HFFc6 (cell line): ENCODE measurements around the gene TNFSF4. TPM values are rescaled to one million over a fixed set of nuclear protein-coding genes. Genes with fewer than 3 reads are reported as not detected.

ENCODE experiments used
- DNase-seq: peaks from one replicate; pipeline ENCODE4 v3.0.0-alpha.2; 2018
- H3K27ac Mint-ChIP-seq: 2 replicates; pipeline ENCODE4 v1.8.0; 2020; ENCODE audit warnings: mild to moderate bottlenecking, mixed read lengths
- H3K27me3 Mint-ChIP-seq: 2 replicates; pipeline ENCODE4 v1.8.0; 2021; ENCODE audit warnings: mild to moderate bottlenecking, moderate library complexity, mixed read lengths; ENCODE audit not compliant: insufficient read depth
- H3K36me3 Mint-ChIP-seq: 2 replicates; pipeline ENCODE4 v1.8.0; 2021; ENCODE audit warnings: low read depth, mixed read lengths
- H3K4me1 Mint-ChIP-seq: 2 replicates; pipeline ENCODE4 v1.8.0; 2020; ENCODE audit warnings: low read depth, mixed read lengths
- H3K4me3 Mint-ChIP-seq: 2 replicates; pipeline ENCODE4 v1.8.0; 2020; ENCODE audit warnings: mild to moderate bottlenecking, moderate library complexity, mixed read lengths
- H3K9me3 Mint-ChIP-seq: 2 replicates; pipeline ENCODE4 v1.8.0; 2020; ENCODE audit warnings: mild to moderate bottlenecking, mixed read lengths
- total RNA-seq, 6 experiments: library from RNA; stranded (reverse); fragmentation: NEBNext Ultra II Directional; extraction: Animal tissue kit (Norgen Biotek cat#: 25700); gene quantifications; 2 replicates in 1 of 6; 3 replicates in 5 of 6; pipeline ENCODE4 v1.2.3, GENCODE V29; 2021
- TF ChIP-seq, protein P1 (sequence below): fragments of 200-600 bp; sonication (generic); IDR thresholded peaks from 2 replicates; pipeline ENCODE4 v1.5.0; 2021; ENCODE audit warnings: antibody characterized with exemption, mild to moderate bottlenecking

TNFSF4 gene
- total RNA-seq, 6 experiments from 2014 or later = 0.68 to 2.0 (median 0.74) TPM

- Mint-ChIP-seq H3K27me3 (peaks cover 2% of the 10 kb centered on the region; the same call in 1 of the 2 replicates), H3K36me3 (0 out of 2 replicates have a peak, but pooled peaks cover 14% of the 10 kb centered on the region), H3K4me3 (no peak overlapping the region), H3K4me1 (peaks cover 59% of the 10 kb centered on the region), H3K27ac (peak overlapping the region; percentile 58), H3K9me3 (no peaks in the 10 kb centered on the region; the same call in 1 of the 2 replicates)
- peak; percentile 70 for DNase-seq
- TF ChIP-seq, protein P1, sequence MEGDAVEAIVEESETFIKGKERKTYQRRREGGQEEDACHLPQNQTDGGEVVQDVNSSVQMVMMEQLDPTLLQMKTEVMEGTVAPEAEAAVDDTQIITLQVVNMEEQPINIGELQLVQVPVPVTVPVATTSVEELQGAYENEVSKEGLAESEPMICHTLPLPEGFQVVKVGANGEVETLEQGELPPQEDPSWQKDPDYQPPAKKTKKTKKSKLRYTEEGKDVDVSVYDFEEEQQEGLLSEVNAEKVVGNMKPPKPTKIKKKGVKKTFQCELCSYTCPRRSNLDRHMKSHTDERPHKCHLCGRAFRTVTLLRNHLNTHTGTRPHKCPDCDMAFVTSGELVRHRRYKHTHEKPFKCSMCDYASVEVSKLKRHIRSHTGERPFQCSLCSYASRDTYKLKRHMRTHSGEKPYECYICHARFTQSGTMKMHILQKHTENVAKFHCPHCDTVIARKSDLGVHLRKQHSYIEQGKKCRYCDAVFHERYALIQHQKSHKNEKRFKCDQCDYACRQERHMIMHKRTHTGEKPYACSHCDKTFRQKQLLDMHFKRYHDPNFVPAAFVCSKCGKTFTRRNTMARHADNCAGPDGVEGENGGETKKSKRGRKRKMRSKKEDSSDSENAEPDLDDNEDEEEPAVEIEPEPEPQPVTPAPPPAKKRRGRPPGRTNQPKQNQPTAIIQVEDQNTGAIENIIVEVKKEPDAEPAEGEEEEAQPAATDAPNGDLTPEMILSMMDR = peak; percentile 87
Observed at GRCh38 chr1:173202424-173203145, 4.5 kb downstream of the TNFSF4 start.

DNA sequence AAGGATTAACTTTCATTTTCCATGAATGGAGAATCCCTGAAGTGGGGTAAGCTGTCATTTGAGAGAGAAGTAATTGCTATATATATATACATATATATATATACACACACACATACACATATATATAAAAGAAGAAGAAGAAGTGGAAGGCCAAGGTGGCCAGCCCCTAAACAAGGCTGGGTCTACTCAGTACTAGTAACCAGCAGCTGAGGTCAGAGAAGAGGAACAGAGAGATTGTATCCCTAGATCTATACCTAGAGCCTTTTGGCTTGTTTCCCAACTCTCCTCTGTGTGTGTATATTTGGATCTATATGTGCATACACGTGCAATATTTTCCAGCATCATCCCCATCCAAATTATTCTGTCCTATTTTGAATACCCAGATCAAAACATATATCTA is 5.2 kb downstream of the TNFSF4 start:
- Mint-ChIP-seq H3K27ac (peak overlapping the region; percentile 58; the same call in 1 of the 2 replicates), H3K4me3 (no peak overlapping the region), H3K36me3 (0 out of 2 replicates have a peak, but pooled peaks cover 17% of the 10 kb centered on the region), H3K27me3 (peaks cover under 1% of the 10 kb centered on the region; the same call in 1 of the 2 replicates), H3K4me1 (peaks cover 53% of the 10 kb centered on the region), H3K9me3 (no peaks in the 10 kb centered on the region; the same call in 1 of the 2 replicates)
- TF ChIP-seq, protein P1 = no peak
- DNase-seq = no peak

DNA sequence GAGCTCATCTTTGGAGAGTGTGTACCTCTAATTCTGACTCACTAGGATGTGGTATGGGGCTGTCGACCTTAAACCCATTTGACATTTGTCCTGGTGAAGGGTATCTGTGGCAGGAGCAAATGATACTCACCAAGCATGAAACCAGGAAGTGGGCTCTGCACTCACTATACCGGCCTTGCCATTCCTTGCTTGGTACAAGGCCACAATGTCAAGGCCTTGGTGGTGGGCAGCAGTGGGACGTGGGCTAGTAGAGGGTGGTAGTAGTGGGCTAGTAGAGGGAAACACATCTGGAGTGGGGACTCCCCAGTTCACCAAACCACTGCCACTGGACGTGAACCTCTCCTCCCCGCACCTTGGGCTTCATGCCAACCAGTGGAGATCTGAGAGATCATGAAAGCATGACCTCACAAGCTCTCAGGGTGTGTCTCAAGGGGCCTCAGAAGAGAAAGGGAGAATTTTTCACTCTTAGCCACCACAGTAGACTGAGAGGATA is 11.5 kb downstream of the TNFSF4 start:
- Mint-ChIP-seq H3K36me3 (peaks cover 25% of the 10 kb centered on the region), H3K9me3 (no peaks in the 10 kb centered on the region; the same call in 1 of the 2 replicates), H3K4me1 (peaks cover 45% of the 10 kb centered on the region)

DNA sequence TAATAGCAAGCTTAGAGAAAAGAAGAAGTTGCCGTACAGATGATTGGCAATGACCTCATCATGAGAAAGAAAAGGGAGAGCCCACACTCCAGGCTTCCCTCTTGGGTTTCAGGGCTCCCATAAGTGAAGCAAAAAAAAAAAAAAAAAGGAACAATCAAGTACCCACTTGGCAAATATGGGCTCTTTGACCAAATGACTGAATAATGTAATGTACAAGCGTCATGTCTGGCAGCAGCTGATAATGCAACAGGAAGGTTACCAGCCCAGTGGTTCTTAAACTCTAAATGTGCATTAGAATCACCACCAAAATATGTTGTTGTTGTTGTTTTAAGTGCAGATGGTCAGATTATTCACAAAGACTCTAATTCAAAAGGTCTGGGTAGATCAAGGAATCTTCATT is 13.5 kb downstream of the TNFSF4 start:
- Mint-ChIP-seq H3K36me3 (peaks cover 22% of the 10 kb centered on the region), H3K4me3 (peak overlapping the region; percentile 19; the same call in 1 of the 2 replicates), H3K4me1 (peaks cover 55% of the 10 kb centered on the region), H3K27ac (peak overlapping the region; percentile 47), H3K9me3 (no peaks in the 10 kb centered on the region; the same call in 1 of the 2 replicates), H3K27me3 (peaks cover 3% of the 10 kb centered on the region; the same call in 1 of the 2 replicates)
- TF ChIP-seq, protein P1 = no peak
- DNase-seq = peak; percentile 86

More for the DNA sequence above, 11.5 kb downstream of the TNFSF4 start:
- DNase-seq = no peak
- TF ChIP-seq, protein P1 = no peak
- no peak overlapping the region for H3K4me3 Mint-ChIP-seq
- no peaks in the 10 kb centered on the region for H3K27me3 Mint-ChIP-seq
- no peak overlapping the region for H3K27ac Mint-ChIP-seq

GRCh38 chr1:173191011-173191705 is 16.0 kb downstream of the TNFSF4 start:
- no peak overlapping the region for H3K4me3 Mint-ChIP-seq

More at GRCh38 chr1:173191011-173191705, 16.0 kb downstream of the TNFSF4 start:
- DNase-seq = peak; percentile 18
- peak overlapping the region; percentile 81 for H3K27ac Mint-ChIP-seq
- H3K4me1 Mint-ChIP-seq = peaks cover 55% of the 10 kb centered on the region
- no peaks in the 10 kb centered on the region for H3K9me3 Mint-ChIP-seq
- peaks cover 3% of the 10 kb centered on the region; the same call in 1 of the 2 replicates for H3K27me3 Mint-ChIP-seq
- H3K36me3 Mint-ChIP-seq = peaks cover 5% of the 10 kb centered on the region; the same call in 1 of the 2 replicates
- TF ChIP-seq, protein P1 = no peak
